Neural progenitor cell (in vitro differentiated cells): ENCODE data around the gene LMAN1L.

Experiments used
- CTCF ChIP-seq: fragments of 200-600 bp; sonication (generic); IDR thresholded peaks from 2 replicates; pipeline ENCODE4 v1.5.1; 2017; ENCODE audit warnings: antibody characterized with exemption, mild to moderate bottlenecking
- EZH2phosphoT487 ChIP-seq: fragments of 200-600 bp; sonication (generic); IDR thresholded peaks from 2 replicates; pipeline ENCODE4 v1.6.1; 2017; ENCODE audit warnings: antibody characterized with exemption

GRCh38 chr15:74822233-74822632 lies 9.6 kb downstream of the LMAN1L start:
- no peak for TF ChIP-seq CTCF
- no peak for TF ChIP-seq EZH2phosphoT487
